SK-N-SH (cell line): ENCODE data around the gene MAPK6. TPM values are rescaled to one million over a fixed set of nuclear protein-coding genes. Genes with fewer than 3 reads are reported as not detected.

Source experiments
- CHD2 ChIP-seq: fragments of 150-350 bp; IDR thresholded peaks from 2 replicates; pipeline ENCODE4 v1.6.1; 2018; ENCODE audit warnings: low read length; ENCODE audit not compliant: partially characterized antibody
- CTCF ChIP-seq: fragments of 200-600 bp; sonication (generic); IDR thresholded peaks from 2 replicates; pipeline ENCODE4 v1.6.1; 2017; ENCODE audit warnings: antibody characterized with exemption, mild to moderate bottlenecking, moderate library complexity
- ELF1 ChIP-seq: IDR thresholded peaks from 2 replicates; pipeline ENCODE4 v1.4.0; 2012
- EP300 ChIP-seq, 2 experiments: IDR thresholded peaks; 2 replicates each; pipeline versions ENCODE4 v1.4.0 to v1.6.1; 2012; ENCODE audit warnings: borderline replicate concordance in 1 of 2, low read depth in 1 of 2, low read length in 1 of 2
- EZH2phosphoT487 ChIP-seq: fragments of 200-600 bp; sonication (generic); IDR thresholded peaks from 2 replicates; pipeline ENCODE4 v1.6.1; 2017; ENCODE audit warnings: low read depth, mixed run types, mild to moderate bottlenecking, antibody characterized with exemption, moderate library complexity, borderline replicate concordance
- FOSL2 ChIP-seq: IDR thresholded peaks from 2 replicates; pipeline ENCODE4 v1.4.0; 2012; ENCODE audit warnings: low read depth, mild to moderate bottlenecking, moderate library complexity, borderline replicate concordance
- FOXJ3 ChIP-seq: sonication (generic); formaldehyde crosslinking; IDR thresholded peaks from 2 replicates; pipeline ENCODE4 v1.5.1; 2020; ENCODE audit warnings: mild to moderate bottlenecking, missing genetic modification reagents
- FOXM1 ChIP-seq: IDR thresholded peaks from 2 replicates; pipeline ENCODE4 v1.4.0; 2012; ENCODE audit warnings: low read depth, mild to moderate bottlenecking
- GABPA ChIP-seq: IDR thresholded peaks from 2 replicates; pipeline ENCODE4 v1.4.0; 2012; ENCODE audit warnings: low read depth, mild to moderate bottlenecking
- IRF3 ChIP-seq: fragments of 150-350 bp; IDR thresholded peaks from 2 replicates; pipeline ENCODE4 v1.6.1; 2016; ENCODE audit warnings: mild to moderate bottlenecking, low read depth, low read length
- JUND ChIP-seq: IDR thresholded peaks from 2 replicates; pipeline ENCODE4 v1.4.0; 2012
- MAX ChIP-seq: IDR thresholded peaks from 2 replicates; pipeline ENCODE4 v1.4.0; 2012; ENCODE audit warnings: low read depth
- MEF2A ChIP-seq: IDR thresholded peaks from 2 replicates; pipeline ENCODE4 v1.4.0; 2012; ENCODE audit warnings: low read depth, borderline replicate concordance
- MXI1 ChIP-seq: IDR thresholded peaks from 2 replicates; pipeline ENCODE4 v1.6.1; 2012; ENCODE audit warnings: mild to moderate bottlenecking, low read depth, low read length, improper control_type of control experiment
- NFIC ChIP-seq: IDR thresholded peaks from 2 replicates; pipeline ENCODE4 v1.4.0; 2012; ENCODE audit warnings: borderline replicate concordance
- NRF1 ChIP-seq: IDR thresholded peaks from 2 replicates; pipeline ENCODE4 v1.6.1; 2012; ENCODE audit warnings: low read depth, mild to moderate bottlenecking, low read length
- PBX3 ChIP-seq: IDR thresholded peaks from 2 replicates; pipeline ENCODE4; 2012
- RAD21 ChIP-seq: IDR thresholded peaks from 2 replicates; pipeline ENCODE4 v1.6.1; 2012; ENCODE audit warnings: mild to moderate bottlenecking, low read length
- RCOR1 ChIP-seq: fragments of 150-350 bp; IDR thresholded peaks from 2 replicates; pipeline ENCODE4 v1.6.1; 2017; ENCODE audit warnings: antibody characterized with exemption, low read length
- REST ChIP-seq: IDR thresholded peaks from 2 replicates; pipeline ENCODE4 v1.6.1; 2012; ENCODE audit warnings: mild to moderate bottlenecking, low read depth, low read length, moderate library complexity
- RFX5 ChIP-seq: IDR thresholded peaks from 2 replicates; pipeline ENCODE4 v1.6.1; 2012; ENCODE audit warnings: mild to moderate bottlenecking, improper control_type of control experiment, low read length
- SIN3A ChIP-seq: IDR thresholded peaks from 2 replicates; pipeline ENCODE4 v1.6.1; 2012; ENCODE audit warnings: low read depth, mild to moderate bottlenecking, low read length, moderate library complexity, borderline replicate concordance
- SMC3 ChIP-seq: IDR thresholded peaks from 2 replicates; pipeline ENCODE4 v1.6.1; 2012; ENCODE audit warnings: low read depth, low read length, improper control_type of control experiment
- TCF12 ChIP-seq: IDR thresholded peaks from 2 replicates; pipeline ENCODE4 v1.4.0; 2012
- TEAD4 ChIP-seq: IDR thresholded peaks from 2 replicates; pipeline ENCODE4 v1.4.0; 2012; ENCODE audit warnings: mild to moderate bottlenecking, borderline replicate concordance; ENCODE audit not compliant: insufficient read depth
- USF2 ChIP-seq: fragments of 150-350 bp; IDR thresholded peaks from 2 replicates; pipeline ENCODE4 v1.6.1; 2017; ENCODE audit warnings: antibody characterized with exemption, low read length, low read depth, borderline replicate concordance
- polyA plus RNA-seq, 3 experiments: library from polyadenylated mRNA; depleted of rRNA; stranded (reverse); fragments of >200 nt; gene quantifications; 2 replicates each; pipeline ENCODE4 v1.2.3, GENCODE V29; 2012

MAPK6 gene
- polyA plus RNA-seq, 1 of the 3 experiments (the other 2 are of a cell fraction) = 16.9 TPM

GRCh38 chr15:52103217-52104207 is 84.5 kb downstream of the MAPK6 start (continued):
- TF ChIP-seq REST (no peak), GABPA (no peak), IRF3 (no peak), MAX (peak; percentile 60; the same call in 1 of the 2 replicates), SIN3A (no peak), USF2 (no peak), NRF1 (no peak), EZH2phosphoT487 (no peak), RAD21 (no peak), RCOR1 (no peak), RFX5 (peak; percentile 74; the same call in 1 of the 2 replicates), TEAD4 (peak; percentile 48; the same call in 1 of the 2 replicates), CTCF (no peak), ELF1 (no peak), TCF12 (peak; percentile 89), JUND (peak; percentile 90), SMC3 (no peak), EP300 (IDR thresholded peaks at IDR 0.05; ENCODE audit: borderline replicate concordance in 1 of 2, low read depth in 1 of 2, low read length in 1 of 2) (peak in 1 of 2 experiments; percentile 68; a peak in 2 of 4 replicates), MEF2A (no peak), MXI1 (no peak), PBX3 (peak; percentile 91), FOXM1 (no peak; the same call in 1 of the 2 replicates), FOSL2 (peak; percentile 89), CHD2 (no peak), NFIC (peak; percentile 95), FOXJ3 (no peak)
